KMS-11 (cell line): Measurements from ENCODE around the gene RANBP1.

ENCODE experiments used
- H2AFZ ChIP-seq: fragments of 200-600 bp; sonication (generic); 2 replicates; pipeline ENCODE4 v1.6.1; 2016; ENCODE audit warnings: antibody characterized with exemption, mixed run types, low read depth
- H3K27ac ChIP-seq: fragments of 200-600 bp; sonication (generic); 2 replicates; pipeline ENCODE4 v1.6.1; 2016; ENCODE audit warnings: mild to moderate bottlenecking, mixed run types
- H3K27me3 ChIP-seq: fragments of 200-600 bp; sonication (generic); 2 replicates; pipeline ENCODE4 v1.6.1; 2017; ENCODE audit warnings: mild to moderate bottlenecking, low read depth, mixed run types, moderate library complexity; ENCODE audit not compliant: insufficient read depth
- H3K36me3 ChIP-seq: fragments of 200-600 bp; sonication (generic); 2 replicates; pipeline ENCODE4 v1.6.1; 2017; ENCODE audit warnings: mild to moderate bottlenecking, mixed run types; ENCODE audit not compliant: insufficient read depth
- H3K4me1 ChIP-seq: fragments of 200-600 bp; sonication (generic); 2 replicates; pipeline ENCODE4 v1.6.1; 2016; ENCODE audit warnings: mild to moderate bottlenecking, low read depth, mixed run types; ENCODE audit not compliant: poor library complexity, severe bottlenecking
- H3K4me2 ChIP-seq: fragments of 200-600 bp; sonication (generic); 2 replicates; pipeline ENCODE4 v1.7.0; 2016; ENCODE audit warnings: mild to moderate bottlenecking, mixed run types
- H3K4me3 ChIP-seq: fragments of 200-600 bp; sonication (generic); IDR thresholded peaks from 2 replicates; pipeline ENCODE4 v1.6.1; 2017; ENCODE audit warnings: low read depth, low read length, mixed read lengths; ENCODE audit not compliant: insufficient read depth
- H3K79me2 ChIP-seq: fragments of 200-600 bp; sonication (generic); 2 replicates; pipeline ENCODE4 v1.6.1; 2016; ENCODE audit warnings: low read depth, mixed run types; ENCODE audit not compliant: insufficient read depth
- H3K9ac ChIP-seq: fragments of 200-600 bp; sonication (generic); 2 replicates; pipeline ENCODE4 v1.6.1; 2016; ENCODE audit warnings: mild to moderate bottlenecking, mixed run types
- H4K20me1 ChIP-seq: fragments of 200-600 bp; sonication (generic); 2 replicates; pipeline ENCODE4 v1.6.1; 2016; ENCODE audit warnings: mild to moderate bottlenecking, mixed run types; ENCODE audit not compliant: insufficient read depth
- TF ChIP-seq, protein P1 (sequence below): fragments of 200-600 bp; sonication (generic); conservative IDR thresholded peaks from 2 replicates; pipeline ENCODE4 v1.6.1; 2017; ENCODE audit warnings: low read depth, mild to moderate bottlenecking, antibody characterized with exemption, low read length, moderate library complexity, mixed read lengths

RANBP1 gene

DNA sequence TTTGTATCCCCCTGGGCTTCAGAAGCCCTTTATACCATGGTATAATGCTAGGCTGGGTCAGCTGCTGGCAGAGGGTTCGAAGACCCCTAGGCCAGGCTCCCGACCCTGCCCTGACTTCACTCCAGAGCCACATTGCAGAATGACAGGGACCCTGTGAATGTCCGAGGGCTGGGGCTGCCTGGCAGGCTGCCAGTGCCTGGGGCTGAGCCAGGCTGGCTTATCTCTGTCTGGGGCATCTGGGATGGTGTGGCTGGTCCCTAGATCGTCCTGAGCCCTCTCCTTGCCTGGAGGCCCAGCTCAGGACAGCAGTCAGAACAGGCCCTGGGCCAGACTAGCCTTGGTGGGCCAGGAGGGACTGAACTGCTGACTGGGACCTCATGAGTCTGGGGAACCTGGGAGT, 19.4 kb downstream of the RANBP1 start:
- Histone ChIP-seq H2AFZ (no peak overlapping the region), H3K4me1 (peaks cover 5% of the 10 kb centered on the region), H3K4me3 (no peak overlapping the region), H4K20me1 (no peaks in the 10 kb centered on the region), H3K36me3 (no peaks in the 10 kb centered on the region), H3K79me2 (peaks cover 7% of the 10 kb centered on the region; the same call in 1 of the 2 replicates), H3K27me3 (no peaks in the 10 kb centered on the region), H3K4me2 (no peak overlapping the region), H3K9ac (no peak overlapping the region), H3K27ac (no peak overlapping the region)
- TF ChIP-seq, protein P1, sequence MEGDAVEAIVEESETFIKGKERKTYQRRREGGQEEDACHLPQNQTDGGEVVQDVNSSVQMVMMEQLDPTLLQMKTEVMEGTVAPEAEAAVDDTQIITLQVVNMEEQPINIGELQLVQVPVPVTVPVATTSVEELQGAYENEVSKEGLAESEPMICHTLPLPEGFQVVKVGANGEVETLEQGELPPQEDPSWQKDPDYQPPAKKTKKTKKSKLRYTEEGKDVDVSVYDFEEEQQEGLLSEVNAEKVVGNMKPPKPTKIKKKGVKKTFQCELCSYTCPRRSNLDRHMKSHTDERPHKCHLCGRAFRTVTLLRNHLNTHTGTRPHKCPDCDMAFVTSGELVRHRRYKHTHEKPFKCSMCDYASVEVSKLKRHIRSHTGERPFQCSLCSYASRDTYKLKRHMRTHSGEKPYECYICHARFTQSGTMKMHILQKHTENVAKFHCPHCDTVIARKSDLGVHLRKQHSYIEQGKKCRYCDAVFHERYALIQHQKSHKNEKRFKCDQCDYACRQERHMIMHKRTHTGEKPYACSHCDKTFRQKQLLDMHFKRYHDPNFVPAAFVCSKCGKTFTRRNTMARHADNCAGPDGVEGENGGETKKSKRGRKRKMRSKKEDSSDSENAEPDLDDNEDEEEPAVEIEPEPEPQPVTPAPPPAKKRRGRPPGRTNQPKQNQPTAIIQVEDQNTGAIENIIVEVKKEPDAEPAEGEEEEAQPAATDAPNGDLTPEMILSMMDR: no peak

DNA sequence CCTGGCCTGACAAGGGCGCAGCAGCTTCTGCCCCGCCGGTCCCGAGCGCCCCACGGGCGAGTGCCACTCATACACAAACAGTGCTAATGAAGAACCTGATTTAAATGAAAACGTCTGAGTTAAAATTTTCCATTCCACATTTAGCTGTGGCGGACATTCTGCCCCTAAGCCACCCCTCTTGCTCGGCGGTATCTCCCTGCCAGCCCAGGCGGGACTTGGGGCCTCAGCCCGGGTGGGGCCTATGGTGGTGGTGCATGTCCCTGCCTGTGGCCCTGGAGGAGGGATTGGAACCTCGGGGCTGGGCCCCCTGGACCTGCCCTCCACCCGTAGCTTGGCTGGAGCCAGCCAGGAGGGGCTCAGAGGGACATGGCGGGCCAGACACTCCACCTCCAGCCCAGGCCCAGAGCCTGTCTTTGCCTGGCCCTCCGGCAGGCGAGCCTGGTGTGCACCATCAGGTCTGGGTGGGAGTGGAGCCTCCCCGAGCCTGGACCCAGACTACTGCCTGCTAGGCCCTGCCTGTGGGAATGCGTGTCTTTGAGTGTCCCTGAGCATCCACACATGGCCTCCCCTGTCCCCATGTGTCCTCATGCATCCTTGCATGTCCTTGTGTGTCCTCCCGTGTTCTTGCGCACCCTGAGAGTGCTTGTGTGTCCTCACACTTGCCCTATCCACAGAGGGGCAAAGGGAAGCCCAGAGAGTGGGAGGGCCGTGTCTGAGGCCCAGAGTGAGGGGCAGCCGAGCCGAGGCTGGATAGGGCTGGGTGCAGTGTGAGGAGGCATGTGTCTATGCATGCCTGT, 20.1 kb downstream of the RANBP1 start:
- Histone ChIP-seq H3K9ac (no peak overlapping the region), H3K27me3 (no peaks in the 10 kb centered on the region), H3K4me1 (no peaks in the 10 kb centered on the region), H4K20me1 (no peaks in the 10 kb centered on the region), H3K27ac (no peak overlapping the region), H3K36me3 (no peaks in the 10 kb centered on the region), H2AFZ (no peak overlapping the region), H3K79me2 (peaks cover 7% of the 10 kb centered on the region; the same call in 1 of the 2 replicates), H3K4me2 (no peak overlapping the region), H3K4me3 (no peak overlapping the region)
- TF ChIP-seq, protein P1: no peak

DNA sequence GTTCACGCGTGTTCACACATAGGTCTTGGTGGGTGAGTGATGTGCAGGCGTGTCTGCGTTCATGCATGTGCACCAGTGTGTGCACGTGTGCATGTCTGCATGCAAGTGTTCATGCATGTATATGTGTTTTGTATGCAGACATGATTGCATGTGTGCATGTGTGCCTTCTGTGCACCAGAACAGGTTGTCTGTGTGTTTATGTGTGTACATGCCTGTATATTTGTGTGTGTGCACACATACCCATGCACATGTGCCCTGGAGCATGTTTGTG, 20.6 kb downstream of the RANBP1 start:
- Histone ChIP-seq H4K20me1 (no peaks in the 10 kb centered on the region), H3K9ac (no peak overlapping the region), H3K27me3 (no peaks in the 10 kb centered on the region), H3K4me2 (no peak overlapping the region), H3K36me3 (no peaks in the 10 kb centered on the region), H3K4me3 (no peak overlapping the region), H3K27ac (no peak overlapping the region), H3K79me2 (peaks cover 7% of the 10 kb centered on the region; the same call in 1 of the 2 replicates), H3K4me1 (no peaks in the 10 kb centered on the region), H2AFZ (no peak overlapping the region)
- TF ChIP-seq, protein P1: no peak

DNA sequence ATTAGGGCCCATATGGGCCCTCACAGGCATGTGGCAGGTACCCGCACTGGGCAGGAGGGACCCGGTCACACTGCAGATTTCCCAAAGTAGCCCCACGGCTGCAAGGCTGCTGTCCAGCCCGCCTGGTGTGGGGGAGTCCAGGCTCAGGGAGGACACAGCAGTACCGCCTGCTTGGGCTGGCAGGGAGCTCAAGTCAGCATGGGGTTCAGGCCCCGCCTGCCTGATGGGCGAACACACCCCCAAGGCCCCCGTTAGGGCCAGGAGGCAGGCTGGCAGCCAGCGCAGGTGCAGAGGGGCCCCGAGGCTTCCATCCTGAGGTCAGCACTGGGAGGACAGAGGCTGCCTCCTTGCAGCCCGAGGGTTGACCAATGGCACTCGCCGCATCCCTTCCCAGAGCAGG, 21.2 kb downstream of the RANBP1 start:
- Histone ChIP-seq H3K27ac (no peak overlapping the region), H3K4me2 (no peak overlapping the region), H3K79me2 (peaks cover 7% of the 10 kb centered on the region; the same call in 1 of the 2 replicates), H3K9ac (no peak overlapping the region), H3K27me3 (no peaks in the 10 kb centered on the region), H3K36me3 (no peaks in the 10 kb centered on the region), H3K4me1 (no peaks in the 10 kb centered on the region), H4K20me1 (no peaks in the 10 kb centered on the region), H3K4me3 (no peak overlapping the region), H2AFZ (no peak overlapping the region)
- TF ChIP-seq, protein P1: no peak
